Umbilical cord (tissue), 2 donors: ENCODE results near the gene ZCCHC7. TPM values are rescaled to one million over a fixed set of nuclear protein-coding genes. Genes with fewer than 3 reads are reported as not detected.

Source experiments
- DNase-seq: peaks from one replicate; pipeline ENCODE4 v3.0.0-alpha.2; 2015; ENCODE audit warnings: low spot score
- total RNA-seq: library from RNA; depleted of rRNA; stranded (reverse); fragments of >200 nt; gene quantifications from one replicate; pipeline ENCODE4 v1.2.3, GENCODE V29; 2014; ENCODE audit warnings: low replicate concordance; ENCODE audit not compliant: insufficient read depth

The ZCCHC7 gene
- total RNA-seq, 1 donor from 2014 or later: 34.7 TPM

- DNase-seq: no peak
Measured at GRCh38 chr9:37336150-37336549, 215.8 kb downstream of the ZCCHC7 start.

GRCh38 chr9:37337301-37337890 is 217.0 kb downstream of the ZCCHC7 start:
- DNase-seq: no peak

- no peak for DNase-seq
Measured at GRCh38 chr9:37338218-37338617, 217.8 kb downstream of the ZCCHC7 start.

GRCh38 chr9:37339923-37340322 is 219.5 kb downstream of the ZCCHC7 start:
- no peak for DNase-seq

GRCh38 chr9:37340961-37341360 is 220.6 kb downstream of the ZCCHC7 start:
- DNase-seq: no peak

GRCh38 chr9:37341704-37342103 is 221.3 kb downstream of the ZCCHC7 start:
- no peak for DNase-seq

GRCh38 chr9:37342493-37342892 is 222.1 kb downstream of the ZCCHC7 start:
- no peak for DNase-seq

- DNase-seq: no peak
Measured at GRCh38 chr9:37342895-37343294, 222.5 kb downstream of the ZCCHC7 start.

- no peak for DNase-seq
Measured at GRCh38 chr9:37343724-37344123, 223.3 kb downstream of the ZCCHC7 start.

GRCh38 chr9:37345038-37345437 is 224.7 kb downstream of the ZCCHC7 start:
- no peak for DNase-seq

- DNase-seq: no peak
Measured at GRCh38 chr9:37348917-37349316, 228.5 kb downstream of the ZCCHC7 start.

GRCh38 chr9:37350486-37351190 is 230.3 kb downstream of the ZCCHC7 start:
- DNase-seq: no peak

GRCh38 chr9:37353791-37354190 is 233.4 kb downstream of the ZCCHC7 start:
- peak; percentile 35 for DNase-seq

GRCh38 chr9:37362430-37362829 is 242.1 kb downstream of the ZCCHC7 start:
- DNase-seq: no peak

- DNase-seq: no peak
Measured at GRCh38 chr9:37363124-37363523, 242.8 kb downstream of the ZCCHC7 start.

- DNase-seq: no peak
Measured at GRCh38 chr9:37364136-37364535, 243.8 kb downstream of the ZCCHC7 start.

- no peak for DNase-seq
Measured at GRCh38 chr9:37364751-37365360, 244.5 kb downstream of the ZCCHC7 start.

GRCh38 chr9:37369671-37370070 is 249.3 kb downstream of the ZCCHC7 start:
- no peak for DNase-seq

- DNase-seq: no peak
Measured at GRCh38 chr9:37370282-37370681, 249.9 kb downstream of the ZCCHC7 start.

GRCh38 chr9:37370968-37371563 is 250.7 kb downstream of the ZCCHC7 start:
- DNase-seq: no peak

- DNase-seq: no peak
Measured at GRCh38 chr9:37371565-37372464, 251.4 kb downstream of the ZCCHC7 start.

GRCh38 chr9:37372839-37373238 is 252.5 kb downstream of the ZCCHC7 start:
- no peak for DNase-seq
